Measurements from ENCODE around the gene SPTBN1.

Gene SPTBN1

GRCh38 chr2:54586062-54586461 is 129.9 kb downstream of the SPTBN1 start:
- no peak overlapping the region for H3K4me3 ChIP-seq (ENCODE audit: control insufficient read depth, low read depth, low read length)
- DNase-seq (ENCODE audit: low read depth), result no peak

GRCh38 chr2:54586494-54586893 is 130.4 kb downstream of the SPTBN1 start:
- H3K4me3 ChIP-seq (ENCODE audit: control insufficient read depth, low read depth, low read length), result no peak overlapping the region
- DNase-seq (ENCODE audit: low read depth), result no peak
- TF ChIP-seq, protein P1, sequence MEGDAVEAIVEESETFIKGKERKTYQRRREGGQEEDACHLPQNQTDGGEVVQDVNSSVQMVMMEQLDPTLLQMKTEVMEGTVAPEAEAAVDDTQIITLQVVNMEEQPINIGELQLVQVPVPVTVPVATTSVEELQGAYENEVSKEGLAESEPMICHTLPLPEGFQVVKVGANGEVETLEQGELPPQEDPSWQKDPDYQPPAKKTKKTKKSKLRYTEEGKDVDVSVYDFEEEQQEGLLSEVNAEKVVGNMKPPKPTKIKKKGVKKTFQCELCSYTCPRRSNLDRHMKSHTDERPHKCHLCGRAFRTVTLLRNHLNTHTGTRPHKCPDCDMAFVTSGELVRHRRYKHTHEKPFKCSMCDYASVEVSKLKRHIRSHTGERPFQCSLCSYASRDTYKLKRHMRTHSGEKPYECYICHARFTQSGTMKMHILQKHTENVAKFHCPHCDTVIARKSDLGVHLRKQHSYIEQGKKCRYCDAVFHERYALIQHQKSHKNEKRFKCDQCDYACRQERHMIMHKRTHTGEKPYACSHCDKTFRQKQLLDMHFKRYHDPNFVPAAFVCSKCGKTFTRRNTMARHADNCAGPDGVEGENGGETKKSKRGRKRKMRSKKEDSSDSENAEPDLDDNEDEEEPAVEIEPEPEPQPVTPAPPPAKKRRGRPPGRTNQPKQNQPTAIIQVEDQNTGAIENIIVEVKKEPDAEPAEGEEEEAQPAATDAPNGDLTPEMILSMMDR (IDR thresholded peaks at IDR 0.05; ENCODE audit: control insufficient read depth, insufficient read depth, low read depth, low read length, missing control alignments), result no peak

More at GRCh38 chr2:54586062-54586461, 129.9 kb downstream of the SPTBN1 start:
- TF ChIP-seq, protein P1 (IDR thresholded peaks at IDR 0.05; ENCODE audit: control insufficient read depth, insufficient read depth, low read depth, low read length, missing control alignments), result no peak

GRCh38 chr2:54587171-54588016 is 131.3 kb downstream of the SPTBN1 start:
- no peak for DNase-seq (ENCODE audit: low read depth)
- TF ChIP-seq, protein P1 (IDR thresholded peaks at IDR 0.05; ENCODE audit: control insufficient read depth, insufficient read depth, low read depth, low read length, missing control alignments), result no peak
- H3K4me3 ChIP-seq (ENCODE audit: control insufficient read depth, low read depth, low read length), result no peak overlapping the region

DNA sequence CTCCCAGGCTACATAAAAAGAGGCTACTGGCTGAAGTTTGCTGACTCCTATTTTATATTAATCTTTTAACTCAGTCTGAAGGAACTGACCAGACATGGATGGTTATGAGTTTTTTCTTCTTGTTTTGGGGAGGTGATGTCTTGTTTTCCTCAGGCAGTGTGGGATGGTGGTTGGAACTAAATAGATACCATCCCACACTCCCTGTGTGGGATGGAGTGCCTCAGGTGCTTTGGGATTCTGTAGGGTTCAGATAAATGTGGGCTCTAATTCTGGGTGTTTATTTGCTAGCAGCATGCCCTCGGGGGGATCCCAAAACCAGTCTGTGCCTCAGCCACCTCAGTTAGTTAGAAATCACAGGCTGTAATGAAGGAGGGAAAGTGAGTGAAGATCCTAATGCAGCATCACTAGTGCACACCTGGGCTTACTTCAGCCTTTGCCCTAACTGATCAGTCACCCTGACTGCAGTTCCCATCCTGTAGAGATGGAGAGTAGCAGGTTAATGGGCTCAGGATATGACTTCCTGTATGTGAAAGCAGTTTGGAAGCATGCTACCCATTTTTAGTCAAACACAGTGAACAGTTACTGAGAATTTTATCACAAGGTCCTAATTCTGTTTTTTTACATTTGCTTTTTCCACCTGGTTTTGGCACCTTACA is 132.2 kb downstream of the SPTBN1 start:
- DNase-seq (ENCODE audit: low read depth), result no peak
- TF ChIP-seq, protein P1 (IDR thresholded peaks at IDR 0.05; ENCODE audit: control insufficient read depth, insufficient read depth, low read depth, low read length, missing control alignments), result no peak
- H3K4me3 ChIP-seq (ENCODE audit: control insufficient read depth, low read depth, low read length), result no peak overlapping the region

DNA sequence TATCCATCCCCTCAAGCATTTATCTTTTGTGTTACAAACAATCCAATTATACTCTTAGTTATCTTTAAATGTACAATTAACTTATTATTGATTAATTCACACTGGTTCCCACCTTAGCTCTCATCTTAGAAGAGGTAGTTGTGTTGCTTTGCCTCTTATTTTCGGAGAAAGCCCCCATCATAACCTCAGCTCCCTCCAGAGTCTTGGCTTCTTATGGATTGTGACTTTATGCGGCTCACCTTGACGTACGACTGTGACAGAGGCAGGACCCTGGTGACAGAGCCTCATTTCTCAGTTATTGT is 132.9 kb downstream of the SPTBN1 start:
- TF ChIP-seq, protein P1 (IDR thresholded peaks at IDR 0.05; ENCODE audit: control insufficient read depth, insufficient read depth, low read depth, low read length, missing control alignments), result no peak
- H3K4me3 ChIP-seq (ENCODE audit: control insufficient read depth, low read depth, low read length), result no peak overlapping the region
- DNase-seq (ENCODE audit: low read depth), result no peak

GRCh38 chr2:54589340-54590215 is 133.5 kb downstream of the SPTBN1 start:
- TF ChIP-seq, protein P1 (IDR thresholded peaks at IDR 0.05; ENCODE audit: control insufficient read depth, insufficient read depth, low read depth, low read length, missing control alignments), result no peak
- no peak for DNase-seq (ENCODE audit: low read depth)
- H3K4me3 ChIP-seq (ENCODE audit: control insufficient read depth, low read depth, low read length), result no peak overlapping the region
